K562 (cell line): ENCODE results near the gene SEZ6L. TPM values are rescaled to one million over a fixed set of nuclear protein-coding genes. Genes with fewer than 3 reads are reported as not detected.

ENCODE experiments used
- ATAC-seq: fragments of 200-7000 bp; cut with Tn5 transposase; 3 replicates; pipeline ENCODE4 v1.9.1; 2020; ENCODE audit warnings: moderate library complexity
- BruUV-seq: library from RNA; stranded (reverse); fragments of 400-500 nt; replicated peaks from 2 replicates; lab custom pipeline; 2021; lab: Mats Ljungman, UMichigan
- CTCF ChIA-PET: fragments of 300-600 bp; formaldehyde crosslinking; extraction: SDS; loops from one replicate; lab custom pipeline; 2021; ENCODE audit warnings: low intra/inter-chr PET ratio; lab: Yijun Ruan, JAX
- POLR2A ChIA-PET: fragments of 300-600, 350-650 bp; sonication (Branson Sonifier 250); formaldehyde crosslinking; extraction: SDS; loops from one replicate; lab custom pipeline; 2021; ENCODE audit warnings: antibody characterized with exemption, inconsistent platforms; lab: Yijun Ruan, JAX
- DNase-seq, 4 experiments: peaks; one replicate each; pipeline versions ENCODE4 v3.0.0 to v3.0.0-alpha.2; 2011 to 2018; ENCODE audit warnings: low spot score in 3 of 4, mixed read lengths in 3 of 4; ENCODE audit errors: extremely low read depth in 1 of 4
- FAIRE-seq: peaks from 2 replicates; lab custom pipeline; 2011; peaks lifted over from hg19 to GRCh38; lab: Jason Lieb, UNC
- H2AFZ ChIP-seq: 2 replicates; pipeline ENCODE4 v1.6.0; 2011; ENCODE audit warnings: low read depth, low read length, control low read depth, inconsistent platforms
- H3K27ac ChIP-seq: fragments of 200-600 bp; 3 replicates; pipeline ENCODE4 v1.8.0; 2011; ENCODE audit warnings: low read depth, mild to moderate bottlenecking, control low read depth, inconsistent platforms, low read length, moderate library complexity, mixed read lengths; ENCODE audit errors: extremely low read depth
- H3K27me3 ChIP-seq, 2 experiments: fragments of 300-600 bp in 1 of 2; 2 replicates in 1 of 2; 3 replicates in 1 of 2; pipeline versions ENCODE4 v1.6.0 to v1.8.0; 2011; ENCODE audit warnings: inconsistent platforms in 2 of 2, low read length in 2 of 2, mild to moderate bottlenecking in 1 of 2, mixed read lengths in 1 of 2, moderate library complexity in 1 of 2; ENCODE audit not compliant: control insufficient read depth in 2 of 2, insufficient read depth in 2 of 2
- H3K36me3 ChIP-seq: fragments of 300-600 bp; 3 replicates; pipeline ENCODE4 v1.8.0; 2011; ENCODE audit warnings: mild to moderate bottlenecking, low read length, inconsistent platforms; ENCODE audit not compliant: control insufficient read depth, insufficient read depth
- H3K4me1 ChIP-seq, 2 experiments: fragments of 200-600 bp in 1 of 2; replicated peaks in 1 of 2; 2 replicates in 1 of 2; 3 replicates in 1 of 2; pipeline versions ENCODE4 v1.5.1 to v1.8.0; 2011; ENCODE audit warnings: inconsistent platforms in 2 of 2, low read length in 2 of 2, mild to moderate bottlenecking in 1 of 2, mixed read lengths in 1 of 2, moderate library complexity in 1 of 2; ENCODE audit not compliant: control insufficient read depth in 2 of 2, insufficient read depth in 2 of 2
- H3K4me2 ChIP-seq: 2 replicates; pipeline ENCODE4 v1.6.1; 2011; ENCODE audit warnings: low read length, control low read depth, inconsistent platforms, mixed read lengths; ENCODE audit not compliant: insufficient read depth
- H3K4me3 ChIP-seq: fragments of 200-600 bp; sonication (generic), shearing (Covaris generic); 2 replicates; pipeline ENCODE4 v1.5.1; 2016; ENCODE audit warnings: control low read depth, inconsistent platforms
- H3K79me2 ChIP-seq: fragments of 200-600 bp; 3 replicates; pipeline ENCODE4 v1.8.0; 2011; ENCODE audit warnings: low read length, inconsistent platforms; ENCODE audit not compliant: control insufficient read depth, insufficient read depth
- H3K9ac ChIP-seq, 2 experiments: 2 replicates each; pipeline versions ENCODE4 v1.6.0 to v1.6.1; 2011; ENCODE audit warnings: low read depth in 2 of 2, low read length in 2 of 2, control low read depth in 1 of 2, inconsistent platforms in 1 of 2, mild to moderate bottlenecking in 1 of 2, mixed read lengths in 1 of 2; ENCODE audit not compliant: insufficient read depth in 1 of 2
- H3K9me1 ChIP-seq: one replicate; pipeline ENCODE4 v1.6.0; 2011; ENCODE audit warnings: inconsistent platforms, mild to moderate bottlenecking, low read length, moderate library complexity; ENCODE audit not compliant: control insufficient read depth, insufficient read depth
- H3K9me3 ChIP-seq: replicated peaks from 2 replicates; pipeline ENCODE4 v1.5.1; 2011; ENCODE audit warnings: low read depth, low read length, inconsistent platforms; ENCODE audit not compliant: control insufficient read depth, insufficient read depth
- H4K20me1 ChIP-seq: replicated peaks from 2 replicates; pipeline ENCODE4 v1.6.1; 2011; ENCODE audit warnings: low read length, inconsistent platforms, mixed read lengths; ENCODE audit not compliant: control insufficient read depth, insufficient read depth
- BCLAF1 ChIP-seq, 2 experiments: fragments of 450-650 bp in 1 of 2; IDR thresholded peaks; 2 replicates each; pipeline ENCODE4 v1.6.1; 2011 to 2017; ENCODE audit warnings: low read depth in 2 of 2, antibody characterized with exemption in 1 of 2, borderline replicate concordance in 1 of 2, low read length in 1 of 2, mild to moderate bottlenecking in 1 of 2, mixed read lengths in 1 of 2; ENCODE audit not compliant: control insufficient read depth in 1 of 2
- FOSL1 ChIP-seq: fragments of 200-800 bp; sonication (Bioruptor generic); conservative IDR thresholded peaks from 2 replicates; pipeline ENCODE4 v1.6.1; 2016; ENCODE audit warnings: missing genetic modification characterization, missing compliant biosample characterization
- GABPA ChIP-seq: fragments of 200-800 bp; sonication (Bioruptor generic); conservative IDR thresholded peaks from 2 replicates; pipeline ENCODE4 v1.6.1; 2016; ENCODE audit warnings: low read depth, missing genetic modification characterization, missing compliant biosample characterization
- RFX1 ChIP-seq: fragments of 450-650 bp; IDR thresholded peaks from 2 replicates; pipeline ENCODE4 v1.6.1; 2016; ENCODE audit warnings: mild to moderate bottlenecking, moderate library complexity
- SAFB ChIP-seq: fragments of 200-400 bp; formaldehyde crosslinking; IDR thresholded peaks from 2 replicates; pipeline ENCODE4 v1.6.1; 2017; ENCODE audit warnings: low read depth, low read length, borderline replicate concordance
- SMAD3 ChIP-seq: fragments of 450-650 bp; formaldehyde crosslinking; conservative IDR thresholded peaks from 2 replicates; pipeline ENCODE4 v1.4.0; 2020; ENCODE audit warnings: mild to moderate bottlenecking
- YBX1 ChIP-seq: fragments of 450-650 bp; IDR thresholded peaks from 2 replicates; pipeline ENCODE4 v1.7.1; 2016; ENCODE audit warnings: mild to moderate bottlenecking
- ZNF311 ChIP-seq: fragments of 250-450 bp; sonication (Bioruptor Pico); IDR thresholded peaks from 2 replicates; pipeline ENCODE4 v1.4.0; 2020; ENCODE audit warnings: mild to moderate bottlenecking, moderate library complexity
- WGBS: fragments of 100-300 bp; shearing (Covaris generic); methylation state at CpG from one replicate; pipeline ENCODE4 v1.1.6; 2016; ENCODE audit warnings: low coverage, mixed read lengths; ENCODE audit not compliant: insufficient coverage; ENCODE audit errors: missing lambda C conversion rate; 5-methylcytosine and 5-hydroxymethylcytosine counted together
- in situ Hi-C: fragments of 300-500 bp; cut with MboI; formaldehyde crosslinking; loops from 4 replicates; pipeline ENCODE4 v1.15.0; 2018; ENCODE audit warnings: inconsistent platforms, mixed read lengths
- intact Hi-C: fragments of 100-400 bp; cut with micrococcal nuclease; formaldehyde crosslinking; loops from 2 replicates; pipeline ENCODE4 v1.14.2; 2022
- polyA plus RNA-seq, 8 experiments: library from polyadenylated mRNA; depleted of rRNA in 4 of 8; stranded (reverse) in 5 of 8; unstranded in 3 of 8; fragments of >200 nt; fragmentation: Nextera tagmentation in 2 of 8; fragmentation: Illumina TruSeq in 1 of 8; extraction: Ambion mirVana in 2 of 8; extraction: Trizol in 1 of 8; gene quantifications; 2 replicates each; pipeline versions ENCODE4 v1.2.1 to v1.2.3, GENCODE V29; 2011 to 2014; ENCODE audit warnings: inconsistent platforms in 1 of 8, missing spikeins in 1 of 8
- total RNA-seq, 7 experiments: library from RNA; depleted of rRNA in 6 of 7; stranded (reverse); fragments of >200 nt in 6 of 7; fragmentation: Illumina TruSeq in 2 of 7; extraction: Trizol in 2 of 7; gene quantifications; 2 replicates each; pipeline versions ENCODE4 v1.2.1 to v1.2.3, GENCODE V29; 2011 to 2021; ENCODE audit warnings: low replicate concordance in 1 of 7

The SEZ6L gene
- total and polyA plus RNA-seq, 9 of the 15 experiments (the other 6 are each of a cell fraction or from before 2014, with no cell fraction given) = not detected

DNA sequence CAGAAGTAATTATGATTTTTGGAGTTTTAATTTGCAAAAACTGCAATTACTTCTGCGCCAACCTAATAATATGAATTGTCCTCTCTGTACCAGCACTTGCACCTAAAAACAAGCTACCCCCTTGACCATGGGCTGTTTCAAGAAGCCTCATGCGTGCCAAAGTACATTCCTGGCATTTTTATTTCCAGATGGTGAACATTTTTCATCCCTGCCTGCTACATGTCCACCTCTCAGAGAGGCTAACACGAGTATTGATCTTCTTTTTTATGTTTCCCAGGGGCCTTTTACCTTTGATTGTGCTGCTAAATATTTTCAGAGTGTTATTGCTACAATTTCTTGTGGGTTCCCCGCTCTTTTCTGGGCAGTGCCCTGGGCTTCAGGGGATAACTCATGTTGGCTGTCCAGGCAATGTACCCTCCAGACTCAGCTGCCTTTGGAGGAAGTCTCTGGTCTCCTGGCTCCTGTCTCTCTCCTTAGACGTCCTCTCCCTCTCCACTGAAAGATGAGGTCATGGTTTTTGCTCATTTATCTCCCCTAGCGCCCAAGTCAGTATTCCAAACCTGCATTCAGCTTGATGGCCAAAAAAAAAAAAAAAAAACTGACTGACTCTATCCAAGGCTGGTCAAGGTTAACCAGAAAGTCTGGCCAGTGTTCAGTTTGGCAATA, 173.6 kb downstream of the SEZ6L start:
- H3K27me3 ChIP-seq = peaks cover 2 to 14% of the 10 kb centered on the region in 2 experiments; a peak in 3 of 5 replicates
- DNase-seq (no peak), FAIRE-seq (no peak), ATAC-seq (no peak)
- in situ Hi-C loops (loop anchor here (25.0 kb wide), 1 partner anchor 1131 kb away; the partner anchor contains the start of gene CRYBB2), intact Hi-C loops (no loop called here)
- H4K20me1 ChIP-seq = no peaks in the 10 kb centered on the region
- ChIA-PET POLR2A (no interaction called here), CTCF (no interaction called here)
- no peaks in the 10 kb centered on the region for H3K4me1 ChIP-seq
- no peaks in the 10 kb centered on the region for H3K9me3 ChIP-seq
- H2AFZ ChIP-seq = no peak overlapping the region
- H3K9me1 ChIP-seq = no peaks in the 10 kb centered on the region
- no peak overlapping the region for H3K4me3 ChIP-seq
- no peak overlapping the region for H3K27ac ChIP-seq
- no peak overlapping the region for H3K9ac ChIP-seq
- TF ChIP-seq YBX1 (no peak), GABPA (tag) (no peak), ZNF311 (CRISPR knock-in tag) (no peak), SAFB (no peak), FOSL1 (tag) (no peak), BCLAF1 (IDR thresholded peaks at IDR 0.05; ENCODE audit: borderline replicate concordance in 1 of 2, control insufficient read depth in 1 of 2, low read depth in 2 of 2, low read length in 1 of 2) (no peak), SMAD3 (no peak), RFX1 (no peak)
- H3K4me2 ChIP-seq = no peak overlapping the region
- no TSS peak for BruUV-seq
- 1% methylated on average over 6 of the region's 6 CpGs for WGBS
- H3K79me2 ChIP-seq = no peaks in the 10 kb centered on the region
- H3K36me3 ChIP-seq = no peaks in the 10 kb centered on the region
